ENCODE results near the gene MRPS26.
A peak's percentile ranks its signal among the peaks of the same experiment; 100 is the strongest.

DNA sequence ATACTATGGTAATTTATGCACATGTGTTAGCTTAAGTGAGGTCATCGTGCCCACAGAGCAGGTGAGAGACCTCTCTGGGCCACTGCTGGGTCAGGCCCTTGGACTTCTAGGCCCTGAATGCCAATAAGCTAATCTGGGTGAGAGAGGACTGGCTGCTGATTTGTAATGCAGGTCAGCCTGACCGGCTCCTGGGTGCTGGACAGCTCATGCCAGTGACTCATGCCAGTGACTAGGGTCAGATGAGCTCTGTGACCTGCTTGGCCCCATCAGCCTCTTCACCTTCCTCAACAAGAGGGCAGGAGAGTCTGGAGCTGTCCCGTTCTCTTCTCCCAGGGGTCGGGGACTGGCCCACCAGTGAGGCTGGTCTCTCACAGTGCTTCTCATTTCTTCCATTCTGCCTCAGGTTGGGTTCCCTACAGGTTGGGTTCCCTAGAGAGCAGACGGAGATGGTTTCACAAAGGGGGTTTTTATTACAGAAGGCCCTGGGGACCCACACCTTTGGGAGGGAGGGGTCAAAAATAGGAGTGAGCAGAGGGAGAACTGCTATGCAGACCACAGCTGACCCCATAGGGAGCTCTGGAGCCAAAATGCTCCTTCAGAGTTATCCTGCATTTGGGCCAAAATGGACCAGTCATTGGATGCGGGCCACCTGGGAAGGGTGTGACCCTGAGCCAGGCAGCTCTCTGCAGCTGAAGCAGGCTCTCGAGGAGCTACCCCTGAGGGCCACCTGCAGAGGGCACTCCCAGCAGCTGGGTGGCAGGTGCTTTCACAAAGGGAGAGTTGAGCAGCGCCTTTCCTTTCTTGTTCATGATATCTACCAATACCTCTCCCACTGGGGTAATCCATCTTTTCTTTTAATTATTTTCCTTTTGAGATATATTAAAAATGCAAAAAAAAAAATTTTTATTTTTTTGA is 23.4 kb downstream of the MRPS26 start:
- TF ChIP-seq ZNF709 (CRISPR knock-in tag; IDR thresholded peaks at IDR 0.05) = 0 out of 2 replicates have a peak, but pooled peaks have one; percentile 27
- TF ChIP-seq ZBTB38 (CRISPR knock-in tag; IDR thresholded peaks at IDR 0.05) = 0 out of 2 replicates have a peak, but pooled peaks have one; percentile 15
- no peak for TF ChIP-seq POLR2A (IDR thresholded peaks at IDR 0.05; ENCODE audit: insufficient read depth in 1 of 2, low read depth in 2 of 2, low read length in 2 of 2)
- no peak for TF ChIP-seq MIER3 (CRISPR knock-in tag; IDR thresholded peaks at IDR 0.05; ENCODE audit: borderline replicate concordance)
- TF ChIP-seq SP2 (CRISPR knock-in tag; IDR thresholded peaks at IDR 0.05) = no peak
- TF ChIP-seq MAFF (IDR thresholded peaks at IDR 0.05; ENCODE audit: low read depth, low read length) = no peak
- TF ChIP-seq, protein P1, sequence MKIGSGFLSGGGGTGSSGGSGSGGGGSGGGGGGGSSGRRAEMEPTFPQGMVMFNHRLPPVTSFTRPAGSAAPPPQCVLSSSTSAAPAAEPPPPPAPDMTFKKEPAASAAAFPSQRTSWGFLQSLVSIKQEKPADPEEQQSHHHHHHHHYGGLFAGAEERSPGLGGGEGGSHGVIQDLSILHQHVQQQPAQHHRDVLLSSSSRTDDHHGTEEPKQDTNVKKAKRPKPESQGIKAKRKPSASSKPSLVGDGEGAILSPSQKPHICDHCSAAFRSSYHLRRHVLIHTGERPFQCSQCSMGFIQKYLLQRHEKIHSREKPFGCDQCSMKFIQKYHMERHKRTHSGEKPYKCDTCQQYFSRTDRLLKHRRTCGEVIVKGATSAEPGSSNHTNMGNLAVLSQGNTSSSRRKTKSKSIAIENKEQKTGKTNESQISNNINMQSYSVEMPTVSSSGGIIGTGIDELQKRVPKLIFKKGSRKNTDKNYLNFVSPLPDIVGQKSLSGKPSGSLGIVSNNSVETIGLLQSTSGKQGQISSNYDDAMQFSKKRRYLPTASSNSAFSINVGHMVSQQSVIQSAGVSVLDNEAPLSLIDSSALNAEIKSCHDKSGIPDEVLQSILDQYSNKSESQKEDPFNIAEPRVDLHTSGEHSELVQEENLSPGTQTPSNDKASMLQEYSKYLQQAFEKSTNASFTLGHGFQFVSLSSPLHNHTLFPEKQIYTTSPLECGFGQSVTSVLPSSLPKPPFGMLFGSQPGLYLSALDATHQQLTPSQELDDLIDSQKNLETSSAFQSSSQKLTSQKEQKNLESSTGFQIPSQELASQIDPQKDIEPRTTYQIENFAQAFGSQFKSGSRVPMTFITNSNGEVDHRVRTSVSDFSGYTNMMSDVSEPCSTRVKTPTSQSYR (CRISPR knock-in tag; IDR thresholded peaks at IDR 0.05; ENCODE audit: borderline replicate concordance) = no peak
- TF ChIP-seq RAD51 (IDR thresholded peaks at IDR 0.05; ENCODE audit: borderline replicate concordance) = no peak
- TF ChIP-seq MATR3 (CRISPR knock-in tag; IDR thresholded peaks at IDR 0.05) = no peak
- TF ChIP-seq ETV5 (CRISPR knock-in tag; IDR thresholded peaks at IDR 0.05; ENCODE audit: borderline replicate concordance) = no peak
